Activated CD4-positive, alpha-beta T cell treated with anti-CD3 and anti-CD28 coated beads, Interleukin-2, amount 50 U/mL, for 4 hours (primary cell): ENCODE measurements around the gene C6orf89.
A peak's percentile ranks its signal among the peaks of the same experiment; 100 is the strongest.
"Not testable (repeated sequence)": the region's sequence is repeated elsewhere in the genome, so short reads cannot be mapped to it uniquely, and the experiment has no call there.

Experiments
- DNase-seq, 2 experiments: peaks; one replicate each; pipeline ENCODE4 v3.0.0-alpha.2; 2020

Gene C6orf89

GRCh38 chr6:36925809-36926208 lies 40.1 kb downstream of the C6orf89 start:
- DNase-seq = no peak

GRCh38 chr6:36926708-36927513 lies 41.2 kb downstream of the C6orf89 start:
- no peak for DNase-seq

- DNase-seq = no peak
Measured at GRCh38 chr6:36927691-36928546, 42.2 kb downstream of the C6orf89 start.

- no peak for DNase-seq
Measured at GRCh38 chr6:36928547-36928918, 42.8 kb downstream of the C6orf89 start.

DNA sequence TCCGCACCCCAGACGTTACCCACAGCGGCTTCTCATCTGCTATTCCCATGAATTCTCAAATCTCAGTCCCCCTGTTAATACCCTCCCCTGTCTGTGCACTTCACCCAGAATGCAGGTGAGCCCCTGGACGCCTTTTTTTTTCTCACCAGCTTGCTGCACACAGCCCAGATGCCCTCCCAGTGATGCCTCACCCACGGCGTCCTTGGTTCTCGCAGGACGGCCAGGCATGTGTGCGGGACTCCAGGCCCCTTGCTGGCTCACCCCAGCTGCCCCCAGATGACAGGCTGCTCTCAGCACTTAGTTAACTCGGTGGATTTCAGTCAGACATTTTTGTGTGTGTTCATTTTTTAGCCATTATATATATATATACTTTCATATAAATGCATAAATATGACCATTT lies 43.4 kb downstream of the C6orf89 start:
- no peak for DNase-seq

GRCh38 chr6:36929607-36930006 lies 43.9 kb downstream of the C6orf89 start:
- DNase-seq = no peak

DNA sequence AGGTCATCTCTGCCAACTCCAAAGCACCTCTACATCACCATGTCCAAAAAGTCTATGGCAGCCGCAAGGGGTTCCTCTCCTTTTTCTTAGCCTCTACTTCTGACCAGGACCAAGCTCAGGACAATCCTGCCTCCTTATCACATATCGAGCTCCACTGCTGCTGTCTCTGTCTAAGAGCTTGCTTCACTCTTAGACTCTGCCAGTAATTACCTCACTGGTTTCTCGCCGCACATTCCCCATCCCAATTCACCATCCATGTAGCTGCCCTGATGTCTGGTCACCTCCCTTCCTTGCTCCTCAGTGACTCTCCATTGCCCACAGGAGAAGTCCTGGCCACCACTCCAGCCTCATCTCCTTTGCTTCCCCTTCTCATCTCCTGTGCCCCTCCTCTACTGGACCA lies 44.7 kb downstream of the C6orf89 start:
- no peak for DNase-seq

- DNase-seq = no peak
Measured at GRCh38 chr6:36933102-36933501, 47.4 kb downstream of the C6orf89 start.

GRCh38 chr6:36933519-36933918 lies 47.8 kb downstream of the C6orf89 start:
- DNase-seq = no peak

GRCh38 chr6:36934901-36935300 lies 49.1 kb downstream of the C6orf89 start:
- no peak for DNase-seq

- no peak for DNase-seq
Measured at GRCh38 chr6:36936824-36937223, 51.1 kb downstream of the C6orf89 start.

DNA sequence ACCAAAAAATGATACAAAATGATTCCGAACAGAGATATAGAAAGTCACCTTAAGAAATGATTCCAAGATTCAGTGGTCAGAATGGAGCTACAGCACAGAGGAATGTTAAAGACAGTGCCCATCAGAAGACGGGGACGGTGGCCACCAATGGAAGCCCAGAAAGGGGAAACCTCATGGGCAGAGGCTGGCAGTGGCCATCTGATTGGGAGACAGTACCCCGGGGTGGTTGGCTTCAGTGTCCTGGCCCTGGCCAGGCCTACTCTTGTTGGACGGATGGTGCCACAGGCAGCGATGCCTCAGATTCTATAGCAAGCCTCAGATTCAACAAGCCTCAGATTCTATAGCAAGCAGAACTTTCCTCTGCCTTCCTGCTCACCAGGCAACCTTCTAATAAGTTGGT lies 52.1 kb downstream of the C6orf89 start:
- no peak for DNase-seq

DNA sequence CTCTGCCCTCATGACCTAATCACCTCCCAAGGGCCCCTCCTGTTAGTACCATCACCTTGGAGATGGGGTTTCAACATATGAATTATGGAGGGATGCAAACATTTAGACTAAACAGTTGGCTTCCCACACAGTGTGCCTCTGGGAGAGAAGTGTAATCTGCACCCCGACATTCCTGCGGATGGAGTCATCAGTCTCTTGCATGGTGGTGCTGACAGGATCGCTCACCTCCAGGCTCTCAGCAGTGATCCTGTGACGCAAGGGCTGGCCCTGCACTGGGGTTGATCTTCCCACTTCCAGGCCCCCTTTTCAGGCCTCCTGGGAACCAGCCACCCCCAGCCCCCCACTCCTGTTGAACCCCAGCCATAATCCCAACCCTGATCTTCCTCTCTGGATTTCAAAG lies 52.8 kb downstream of the C6orf89 start:
- no peak for DNase-seq

GRCh38 chr6:36939005-36939404 lies 53.3 kb downstream of the C6orf89 start:
- not testable (repeated sequence) for DNase-seq

DNA sequence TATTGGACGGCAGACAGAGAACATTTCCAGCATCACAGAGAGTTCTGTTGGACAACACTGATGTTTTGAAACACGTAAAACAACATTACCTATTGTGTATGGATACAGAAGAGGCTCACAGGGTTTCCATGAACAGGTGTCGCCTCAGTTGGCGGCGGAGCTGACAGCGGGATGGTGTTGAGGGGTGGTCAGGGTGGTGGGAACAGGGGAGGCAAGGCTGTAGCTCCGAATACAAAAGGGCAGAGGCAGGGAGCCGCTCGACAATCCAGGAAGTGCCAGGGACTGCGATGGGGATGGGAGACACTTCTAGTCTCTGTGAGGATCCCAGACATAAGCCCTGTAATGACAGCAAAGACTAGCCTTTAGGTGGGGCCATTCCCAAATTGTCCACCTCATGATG lies 54.3 kb downstream of the C6orf89 start:
- DNase-seq = no peak

GRCh38 chr6:36941561-36941960 lies 55.8 kb downstream of the C6orf89 start:
- DNase-seq = not testable (repeated sequence)

DNA sequence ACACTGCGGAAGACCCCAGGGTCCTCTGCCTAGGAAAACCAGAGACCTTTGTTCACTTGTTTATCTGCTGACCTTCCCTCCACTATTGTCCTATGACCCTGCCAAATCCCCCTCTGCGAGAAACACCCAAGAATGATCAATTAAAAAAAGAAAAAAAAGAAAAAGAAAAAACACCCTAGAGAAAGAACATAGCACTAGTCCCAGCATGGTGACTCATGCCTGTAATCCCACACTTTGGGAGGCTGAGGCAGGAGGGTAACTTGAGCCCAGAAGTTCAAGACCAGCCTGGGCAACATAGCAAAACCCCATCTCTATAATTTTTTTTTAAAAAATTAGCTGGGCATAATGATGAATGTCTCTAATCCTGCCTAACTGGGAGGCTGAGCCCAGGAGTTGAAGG lies 56.6 kb downstream of the C6orf89 start:
- DNase-seq = not testable (repeated sequence)

DNA sequence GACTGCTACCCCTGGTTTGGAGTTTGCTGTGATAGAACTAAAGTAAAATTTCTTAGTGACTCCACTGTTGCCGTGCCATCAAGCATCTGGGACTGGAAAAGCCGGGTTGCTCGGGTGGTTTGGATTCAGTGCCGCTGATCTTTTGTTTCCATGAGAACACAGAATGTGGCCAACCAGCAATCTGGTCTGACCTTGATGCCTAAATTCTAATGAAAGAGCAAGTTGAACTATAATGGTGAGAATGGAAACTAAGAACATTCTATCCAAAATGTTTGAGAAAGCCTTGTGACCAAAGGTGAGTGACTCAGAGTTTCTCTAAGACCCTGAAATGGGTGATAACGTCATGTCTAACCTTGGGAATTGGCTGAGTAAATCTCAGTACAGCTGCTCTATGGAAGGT lies 58.9 kb downstream of the C6orf89 start:
- DNase-seq = no peak

DNA sequence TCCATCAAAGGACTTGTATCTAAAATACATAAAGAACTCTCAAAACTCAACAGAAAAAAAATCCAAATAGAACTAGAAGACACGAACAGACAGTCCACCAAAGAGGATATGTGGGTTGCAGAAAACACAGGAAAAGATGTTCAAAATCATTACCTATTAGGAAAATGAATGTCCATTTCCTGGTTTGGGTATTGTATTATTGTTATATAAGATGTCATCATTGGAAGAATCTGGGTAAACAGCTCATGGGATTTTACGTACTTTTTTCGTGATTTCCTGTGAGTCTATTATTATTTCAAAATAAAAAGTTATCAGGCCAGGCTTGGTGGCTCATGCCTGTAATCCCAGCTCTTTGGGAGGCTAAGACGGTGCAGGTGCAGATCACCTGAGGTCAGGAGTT lies 59.5 kb downstream of the C6orf89 start:
- no peak for DNase-seq

DNA sequence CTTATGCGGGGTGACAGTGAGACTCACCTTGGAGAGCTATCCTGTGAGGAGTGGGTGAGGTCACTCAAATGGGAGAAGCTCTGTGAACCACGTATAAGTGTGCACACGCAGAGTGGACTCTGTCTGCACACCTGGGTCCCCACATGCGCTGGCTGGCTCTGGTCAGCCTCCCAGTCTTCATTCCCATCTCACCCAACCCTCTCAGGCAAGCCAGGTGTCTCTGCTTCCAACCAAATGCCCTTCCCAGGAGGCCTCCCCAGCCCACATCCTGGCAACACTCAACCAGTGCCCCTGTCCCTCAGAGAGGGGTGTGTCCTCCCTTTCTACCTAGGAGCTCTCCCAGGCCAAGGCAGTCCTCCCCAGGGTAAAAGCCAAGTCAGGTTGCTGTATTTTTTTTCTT lies 60.8 kb downstream of the C6orf89 start:
- no peak for DNase-seq

DNA sequence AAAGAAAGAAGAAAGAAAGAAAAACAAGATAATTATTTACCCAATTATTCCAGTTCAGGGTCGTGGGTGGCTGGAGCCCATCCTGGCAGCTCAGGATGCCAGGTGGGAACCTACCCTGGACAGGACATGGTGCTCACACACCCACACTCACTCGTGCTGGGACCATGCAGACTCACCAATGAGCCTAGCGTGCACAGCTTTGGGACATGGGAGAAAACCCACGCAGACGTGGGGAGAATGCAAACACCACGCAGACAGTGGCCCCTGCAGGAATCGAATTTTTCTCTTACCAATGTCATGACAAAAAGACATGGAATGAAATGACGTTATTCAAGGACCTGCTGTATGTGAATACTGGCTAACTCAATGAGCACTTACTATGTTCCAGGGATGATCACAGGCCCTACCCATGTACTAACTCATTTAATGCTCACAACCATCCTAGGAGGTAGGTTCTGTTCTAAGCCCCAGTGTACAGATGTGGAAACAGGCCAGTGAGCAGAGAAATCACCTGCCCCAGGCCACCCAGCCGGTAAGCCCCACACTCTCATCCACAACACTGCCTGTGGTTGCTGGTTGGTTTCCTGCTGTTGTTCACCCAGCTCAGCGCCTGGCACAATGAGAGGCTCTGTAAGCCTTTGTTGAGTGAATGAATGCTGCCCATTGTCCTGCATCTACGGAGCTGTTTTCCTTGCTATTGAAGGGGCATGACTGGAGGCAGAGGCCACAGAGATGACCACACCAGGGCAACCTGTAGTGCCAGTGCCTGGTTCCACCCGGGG lies 62.0 kb downstream of the C6orf89 start:
- peak; percentile 23 to 25 for DNase-seq

GRCh38 chr6:36949076-36949475 lies 63.3 kb downstream of the C6orf89 start:
- DNase-seq = not testable (repeated sequence)

DNA sequence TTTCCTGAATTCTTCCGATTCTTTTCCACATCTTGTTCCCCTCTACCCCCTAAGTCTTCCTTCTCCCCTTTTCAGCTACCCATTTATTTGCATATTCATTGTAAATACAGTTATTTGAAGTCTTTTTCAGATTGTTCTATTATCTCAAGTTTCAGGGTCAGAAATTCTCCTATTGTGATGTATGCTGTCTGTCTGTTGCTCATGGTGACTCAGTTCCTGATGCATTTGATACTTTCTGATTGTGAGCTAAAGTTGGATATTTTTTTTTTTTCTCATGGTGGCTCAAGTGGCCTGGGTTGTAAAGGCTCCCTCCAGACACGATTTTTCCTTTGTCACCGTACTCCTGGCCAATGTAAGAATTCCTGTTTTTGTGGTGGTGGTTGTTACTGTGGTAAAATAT lies 63.9 kb downstream of the C6orf89 start:
- DNase-seq = no peak

DNA sequence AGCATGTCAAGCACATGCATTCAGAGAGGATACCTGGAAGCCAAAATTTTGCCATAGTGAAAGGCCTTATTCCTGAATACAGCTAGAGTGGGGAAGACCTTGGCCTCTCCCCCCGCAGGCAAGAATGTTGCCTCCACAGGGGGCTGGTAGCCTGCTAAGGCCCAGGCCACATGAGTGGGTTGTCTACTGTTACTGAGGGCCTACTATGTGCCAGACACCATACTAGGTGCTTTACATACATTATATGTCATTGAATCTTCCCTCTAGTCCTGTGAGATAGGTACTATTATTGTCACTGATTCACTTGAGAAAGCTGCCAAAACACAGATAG lies 68.1 kb downstream of the C6orf89 start:
- no peak for DNase-seq
